ENCODE data around the gene IMMP1L.

DNA sequence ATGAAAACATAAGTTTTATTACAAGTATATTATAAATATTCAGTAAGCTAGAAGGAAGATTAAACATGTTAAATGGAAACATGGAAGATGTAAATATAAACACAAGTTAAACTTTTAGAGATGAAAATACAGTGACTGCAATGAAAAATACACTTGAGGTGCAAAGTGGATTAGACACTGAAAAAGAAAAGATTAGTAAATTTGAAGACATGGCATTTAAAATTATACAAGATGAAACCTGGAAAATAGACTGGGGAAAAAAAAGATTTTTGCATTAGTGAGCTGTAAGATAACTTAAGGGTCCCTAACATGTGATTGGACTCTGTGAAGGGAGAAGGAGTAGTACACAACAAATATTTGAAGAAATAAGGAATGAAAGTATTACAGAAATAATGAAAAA, 33.4 kb upstream of the IMMP1L start:
- TF ChIP-seq, protein P1, sequence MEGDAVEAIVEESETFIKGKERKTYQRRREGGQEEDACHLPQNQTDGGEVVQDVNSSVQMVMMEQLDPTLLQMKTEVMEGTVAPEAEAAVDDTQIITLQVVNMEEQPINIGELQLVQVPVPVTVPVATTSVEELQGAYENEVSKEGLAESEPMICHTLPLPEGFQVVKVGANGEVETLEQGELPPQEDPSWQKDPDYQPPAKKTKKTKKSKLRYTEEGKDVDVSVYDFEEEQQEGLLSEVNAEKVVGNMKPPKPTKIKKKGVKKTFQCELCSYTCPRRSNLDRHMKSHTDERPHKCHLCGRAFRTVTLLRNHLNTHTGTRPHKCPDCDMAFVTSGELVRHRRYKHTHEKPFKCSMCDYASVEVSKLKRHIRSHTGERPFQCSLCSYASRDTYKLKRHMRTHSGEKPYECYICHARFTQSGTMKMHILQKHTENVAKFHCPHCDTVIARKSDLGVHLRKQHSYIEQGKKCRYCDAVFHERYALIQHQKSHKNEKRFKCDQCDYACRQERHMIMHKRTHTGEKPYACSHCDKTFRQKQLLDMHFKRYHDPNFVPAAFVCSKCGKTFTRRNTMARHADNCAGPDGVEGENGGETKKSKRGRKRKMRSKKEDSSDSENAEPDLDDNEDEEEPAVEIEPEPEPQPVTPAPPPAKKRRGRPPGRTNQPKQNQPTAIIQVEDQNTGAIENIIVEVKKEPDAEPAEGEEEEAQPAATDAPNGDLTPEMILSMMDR (conservative IDR thresholded peaks at IDR 0.05 in 1 of 2, IDR thresholded peaks at IDR 0.05 in 1 of 2; ENCODE audit: extremely low read depth in 1 of 2, insufficient read depth in 1 of 2, low read depth in 1 of 2, low read length in 2 of 2): no peak
- no peak for TF ChIP-seq EZH2 (IDR thresholded peaks at IDR 0.05; ENCODE audit: borderline replicate concordance, low read length)
